ENCODE measurements around the gene ADGRV1.

ADGRV1 gene

DNA sequence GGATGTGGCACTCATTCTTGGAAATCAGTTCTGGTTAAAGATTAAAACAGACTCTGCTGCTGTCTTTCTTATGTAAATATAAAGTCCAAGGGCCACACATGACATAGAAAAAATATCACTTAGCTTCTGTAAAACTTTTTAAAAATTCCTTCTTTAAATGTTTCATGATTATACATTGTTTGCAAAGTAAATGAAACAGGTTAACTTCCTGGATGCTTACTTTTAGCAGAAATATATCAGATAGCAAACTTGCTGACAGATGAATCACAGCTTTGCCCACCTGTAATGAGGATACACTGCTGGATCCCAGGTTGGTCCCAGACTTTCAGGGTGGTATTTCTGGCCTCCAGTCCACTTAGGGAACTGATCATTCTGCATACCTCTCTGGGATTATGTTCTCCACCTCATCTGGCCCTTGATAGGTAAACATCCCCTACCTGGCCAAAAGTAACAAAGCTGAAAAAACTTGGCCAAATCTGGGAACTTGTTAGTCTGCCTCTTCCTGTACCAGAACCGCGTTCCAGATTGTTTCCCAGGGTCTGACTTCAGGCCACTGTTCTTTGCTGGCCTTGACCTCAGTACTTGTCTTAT is 340.5 kb downstream of the ADGRV1 start:
- TF ChIP-seq SUZ12 (IDR thresholded peaks at IDR 0.05; ENCODE audit: extremely low read depth, insufficient read depth, insufficient read length) = no peak
- TF ChIP-seq YY1 (IDR thresholded peaks at IDR 0.05; ENCODE audit: insufficient read depth, insufficient read length) = no peak
- TF ChIP-seq ZNF274 (IDR thresholded peaks at IDR 0.05; ENCODE audit: low read depth, low read length) = no peak
- Histone ChIP-seq H3K27me3 (ENCODE audit: insufficient read depth, insufficient read length) (no peaks in the 10 kb centered on the region), H3K9me3 (ENCODE audit: insufficient read depth, low read length) (no peaks in the 10 kb centered on the region), H3K36me3 (ENCODE audit: insufficient read depth, insufficient read length, low read length) (no peaks in the 10 kb centered on the region), H3K4me3 (ENCODE audit: insufficient read length, low read depth) (no peak overlapping the region), H3K9ac (ENCODE audit: insufficient read length, low read depth) (no peak overlapping the region), H3K4me1 (ENCODE audit: insufficient read depth, insufficient read length) (no peaks in the 10 kb centered on the region)
- no peak for DNase-seq (ENCODE audit: low read depth, low spot score)

- H3K36me3 ChIP-seq (ENCODE audit: insufficient read depth, insufficient read length, low read length) = no peaks in the 10 kb centered on the region
- no peak overlapping the region for H3K9ac ChIP-seq (ENCODE audit: insufficient read length, low read depth)
- no peaks in the 10 kb centered on the region for H3K27me3 ChIP-seq (ENCODE audit: insufficient read depth, insufficient read length)
- no peak overlapping the region for H3K4me3 ChIP-seq (ENCODE audit: insufficient read length, low read depth)
- H3K9me3 ChIP-seq (ENCODE audit: insufficient read depth, low read length) = no peaks in the 10 kb centered on the region
- DNase-seq (ENCODE audit: low read depth, low spot score) = no peak
- no peaks in the 10 kb centered on the region for H3K4me1 ChIP-seq (ENCODE audit: insufficient read depth, insufficient read length)
- TF ChIP-seq SUZ12 (IDR thresholded peaks at IDR 0.05; ENCODE audit: extremely low read depth, insufficient read depth, insufficient read length) (no peak), ZNF274 (IDR thresholded peaks at IDR 0.05; ENCODE audit: low read depth, low read length) (no peak), YY1 (IDR thresholded peaks at IDR 0.05; ENCODE audit: insufficient read depth, insufficient read length) (no peak)
Measured at GRCh38 chr5:90901261-90901660, 342.7 kb downstream of the ADGRV1 start.

DNA sequence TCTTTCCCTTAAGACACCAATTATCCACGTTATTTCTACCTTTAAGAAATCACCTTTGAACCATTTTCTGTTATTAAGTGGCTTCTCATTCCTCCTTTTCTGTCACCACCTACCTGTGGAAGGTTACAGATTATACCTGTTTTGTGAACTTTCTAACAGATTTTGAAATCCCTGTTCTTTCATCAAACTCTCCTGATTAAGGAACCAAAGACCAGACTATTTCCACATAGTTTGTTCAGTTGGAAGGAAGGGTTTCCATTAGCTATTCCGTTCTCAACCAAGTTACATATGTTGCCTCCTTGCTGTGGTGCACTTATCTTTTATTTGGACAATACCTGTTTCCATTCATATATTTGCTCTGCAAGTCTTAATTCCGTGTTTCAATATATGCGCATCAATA is 343.6 kb downstream of the ADGRV1 start:
- no peak overlapping the region for H3K9ac ChIP-seq (ENCODE audit: insufficient read length, low read depth)
- DNase-seq (ENCODE audit: low read depth, low spot score) = no peak
- TF ChIP-seq SUZ12 (IDR thresholded peaks at IDR 0.05; ENCODE audit: extremely low read depth, insufficient read depth, insufficient read length) (no peak), ZNF274 (IDR thresholded peaks at IDR 0.05; ENCODE audit: low read depth, low read length) (no peak), YY1 (IDR thresholded peaks at IDR 0.05; ENCODE audit: insufficient read depth, insufficient read length) (no peak)
- H3K27me3 ChIP-seq (ENCODE audit: insufficient read depth, insufficient read length) = no peaks in the 10 kb centered on the region
- no peaks in the 10 kb centered on the region for H3K36me3 ChIP-seq (ENCODE audit: insufficient read depth, insufficient read length, low read length)
- no peaks in the 10 kb centered on the region for H3K4me1 ChIP-seq (ENCODE audit: insufficient read depth, insufficient read length)
- no peaks in the 10 kb centered on the region for H3K9me3 ChIP-seq (ENCODE audit: insufficient read depth, low read length)
- no peak overlapping the region for H3K4me3 ChIP-seq (ENCODE audit: insufficient read length, low read depth)

DNA sequence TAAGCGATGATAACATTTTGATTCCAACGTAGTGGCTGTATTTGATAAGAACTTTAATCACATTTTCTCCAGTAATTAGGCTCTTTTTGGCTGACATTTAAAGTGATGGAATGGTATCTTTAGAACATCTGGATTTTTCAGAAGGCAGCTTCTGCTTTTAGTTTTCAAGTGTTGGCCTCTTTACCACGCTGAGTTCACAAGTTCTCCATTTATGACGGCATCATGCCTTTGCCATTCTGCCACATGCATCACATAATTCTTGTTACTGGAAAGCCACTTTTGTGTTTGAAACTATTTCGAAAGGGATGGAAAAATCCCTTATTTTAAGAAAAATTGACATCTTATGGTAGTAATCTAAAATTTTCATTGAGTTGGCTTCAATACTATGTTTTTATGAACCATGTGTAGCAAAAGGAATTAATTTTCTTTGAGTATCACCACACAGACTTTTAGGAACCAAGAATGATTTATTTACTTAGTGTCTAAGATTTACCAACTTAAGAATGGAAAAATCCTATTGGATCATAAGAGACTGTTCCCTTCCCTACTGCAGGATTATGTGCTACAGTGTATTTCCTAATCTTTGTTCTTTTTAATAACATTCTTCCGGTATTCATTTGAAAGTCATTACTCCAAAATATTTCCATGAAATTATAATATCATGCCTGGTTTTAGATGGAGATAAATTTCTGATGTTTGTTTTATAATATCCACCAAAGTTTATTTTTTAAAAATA is 344.2 kb downstream of the ADGRV1 start:
- Histone ChIP-seq H3K4me1 (ENCODE audit: insufficient read depth, insufficient read length) (no peaks in the 10 kb centered on the region), H3K9ac (ENCODE audit: insufficient read length, low read depth) (no peak overlapping the region), H3K36me3 (ENCODE audit: insufficient read depth, insufficient read length, low read length) (no peaks in the 10 kb centered on the region), H3K27me3 (ENCODE audit: insufficient read depth, insufficient read length) (no peaks in the 10 kb centered on the region), H3K9me3 (ENCODE audit: insufficient read depth, low read length) (no peaks in the 10 kb centered on the region), H3K4me3 (ENCODE audit: insufficient read length, low read depth) (no peak overlapping the region)
- DNase-seq (ENCODE audit: low read depth, low spot score) = no peak
- TF ChIP-seq ZNF274 (IDR thresholded peaks at IDR 0.05; ENCODE audit: low read depth, low read length) (no peak), SUZ12 (IDR thresholded peaks at IDR 0.05; ENCODE audit: extremely low read depth, insufficient read depth, insufficient read length) (no peak), YY1 (IDR thresholded peaks at IDR 0.05; ENCODE audit: insufficient read depth, insufficient read length) (no peak)

DNA sequence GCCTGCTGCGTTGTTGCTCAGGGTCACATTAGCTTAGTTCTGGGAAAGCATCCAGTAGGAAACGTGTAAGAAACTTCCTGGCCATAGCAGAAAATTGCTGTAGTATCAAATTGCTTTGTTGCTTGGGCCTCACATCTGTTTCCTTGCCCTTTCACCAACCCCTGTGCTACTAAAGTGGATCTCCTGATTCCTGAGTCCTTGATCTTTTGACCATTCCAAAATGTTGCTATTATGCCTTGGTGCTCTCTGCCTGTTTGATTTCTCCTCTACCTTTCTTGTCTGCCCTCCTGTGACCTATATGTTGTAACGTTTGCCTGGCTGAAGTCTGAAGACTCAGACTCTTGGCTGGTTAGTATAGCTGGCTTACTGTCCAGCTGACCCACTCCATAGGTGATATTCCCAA is 350.5 kb downstream of the ADGRV1 start:
- no peaks in the 10 kb centered on the region for H3K9me3 ChIP-seq (ENCODE audit: insufficient read depth, low read length)
- TF ChIP-seq ZNF274 (IDR thresholded peaks at IDR 0.05; ENCODE audit: low read depth, low read length) (no peak), YY1 (IDR thresholded peaks at IDR 0.05; ENCODE audit: insufficient read depth, insufficient read length) (no peak), SUZ12 (IDR thresholded peaks at IDR 0.05; ENCODE audit: extremely low read depth, insufficient read depth, insufficient read length) (no peak)
- DNase-seq (ENCODE audit: low read depth, low spot score) = no peak
- no peaks in the 10 kb centered on the region for H3K36me3 ChIP-seq (ENCODE audit: insufficient read depth, insufficient read length, low read length)
- H3K27me3 ChIP-seq (ENCODE audit: insufficient read depth, insufficient read length) = no peaks in the 10 kb centered on the region
- no peak overlapping the region for H3K9ac ChIP-seq (ENCODE audit: insufficient read length, low read depth)
- H3K4me3 ChIP-seq (ENCODE audit: insufficient read length, low read depth) = no peak overlapping the region
- H3K4me1 ChIP-seq (ENCODE audit: insufficient read depth, insufficient read length) = no peaks in the 10 kb centered on the region

- H3K36me3 ChIP-seq (ENCODE audit: insufficient read depth, insufficient read length, low read length) = no peaks in the 10 kb centered on the region
- TF ChIP-seq SUZ12 (IDR thresholded peaks at IDR 0.05; ENCODE audit: extremely low read depth, insufficient read depth, insufficient read length) = no peak
- H3K4me1 ChIP-seq (ENCODE audit: insufficient read depth, insufficient read length) = no peaks in the 10 kb centered on the region
- H3K9ac ChIP-seq (ENCODE audit: insufficient read length, low read depth) = no peak overlapping the region
- DNase-seq (ENCODE audit: low read depth, low spot score) = no peak
- H3K9me3 ChIP-seq (ENCODE audit: insufficient read depth, low read length) = no peaks in the 10 kb centered on the region
- no peaks in the 10 kb centered on the region for H3K27me3 ChIP-seq (ENCODE audit: insufficient read depth, insufficient read length)
- no peak overlapping the region for H3K4me3 ChIP-seq (ENCODE audit: insufficient read length, low read depth)
Measured at GRCh38 chr5:90909940-90910339, 351.3 kb downstream of the ADGRV1 start.

- Histone ChIP-seq H3K4me1 (ENCODE audit: insufficient read depth, insufficient read length) (no peaks in the 10 kb centered on the region), H3K27me3 (ENCODE audit: insufficient read depth, insufficient read length) (no peaks in the 10 kb centered on the region), H3K9ac (ENCODE audit: insufficient read length, low read depth) (no peak overlapping the region), H3K4me3 (ENCODE audit: insufficient read length, low read depth) (no peak overlapping the region), H3K36me3 (ENCODE audit: insufficient read depth, insufficient read length, low read length) (no peaks in the 10 kb centered on the region), H3K9me3 (ENCODE audit: insufficient read depth, low read length) (no peaks in the 10 kb centered on the region)
- no peak for TF ChIP-seq SUZ12 (IDR thresholded peaks at IDR 0.05; ENCODE audit: extremely low read depth, insufficient read depth, insufficient read length)
- no peak for TF ChIP-seq YY1 (IDR thresholded peaks at IDR 0.05; ENCODE audit: insufficient read depth, insufficient read length)
- no peak for TF ChIP-seq ZNF274 (IDR thresholded peaks at IDR 0.05; ENCODE audit: low read depth, low read length)
- no peak for DNase-seq (ENCODE audit: low read depth, low spot score)
Measured at GRCh38 chr5:90911169-90911568, 352.6 kb downstream of the ADGRV1 start.
